ENCODE measurements around the gene MPV17. TPM values are rescaled to one million over a fixed set of nuclear protein-coding genes. Genes with fewer than 3 reads are reported as not detected.
A peak's percentile ranks its signal among the peaks of the same experiment; 100 is the strongest.

Gene MPV17
- total and polyA plus RNA-seq, 9 of the 15 experiments (the other 6 are each of a cell fraction or from before 2014, with no cell fraction given): 54.7 to 140 (median 70.2) TPM

- TF ChIP-seq ZNF280B (CRISPR knock-in tag; IDR thresholded peaks at IDR 0.05) (no peak), SAFB (IDR thresholded peaks at IDR 0.05; ENCODE audit: borderline replicate concordance, low read depth, low read length) (no peak), PHF20 (IDR thresholded peaks at IDR 0.05; ENCODE audit: partially characterized antibody) (peak; percentile 89), NR2C2 (CRISPR knock-in tag; IDR thresholded peaks at IDR 0.05) (no peak), NR2C2 (tag; IDR thresholded peaks at IDR 0.05) (peak; percentile 30; the same call in 1 of the 2 replicates), ZNF77 (CRISPR knock-in tag; IDR thresholded peaks at IDR 0.05) (0 out of 2 replicates have a peak, but pooled peaks have one; percentile 47), ZKSCAN8 (CRISPR knock-in tag; IDR thresholded peaks at IDR 0.05) (no peak), CREM (IDR thresholded peaks at IDR 0.05; ENCODE audit: low read depth) (peak; percentile 89), NFE2L1 (tag; IDR thresholded peaks at IDR 0.05; ENCODE audit: borderline replicate concordance, low read depth) (no peak), KAT8 (IDR thresholded peaks at IDR 0.05; ENCODE audit: low read depth) (no peak), XRCC5 (IDR thresholded peaks at IDR 0.05; ENCODE audit: low read depth, low read length) (no peak), TAF9B (IDR thresholded peaks at IDR 0.05; ENCODE audit: partially characterized antibody) (peak; percentile 86), ELF1 (tag; IDR thresholded peaks at IDR 0.05) (no peak), KLF13 (tag; IDR thresholded peaks at IDR 0.05; ENCODE audit: borderline replicate concordance, low read depth) (no peak), ARNT (IDR thresholded peaks at IDR 0.05) (no peak), ZNF79 (CRISPR knock-in tag; IDR thresholded peaks at IDR 0.05; ENCODE audit: low read depth) (no peak), CTBP1 (IDR thresholded peaks at IDR 0.05; ENCODE audit: borderline replicate concordance) (peak; percentile 53; the same call in 1 of the 2 replicates), AFF1 (IDR thresholded peaks at IDR 0.05; ENCODE audit: low read depth in 1 of 2, partially characterized antibody in 2 of 2) (no peak), UBTF (IDR thresholded peaks at IDR 0.05; ENCODE audit: borderline replicate concordance in 1 of 2, low read depth in 2 of 2, low read length in 2 of 2) (no peak), ZNF134 (CRISPR knock-in tag; conservative IDR thresholded peaks at IDR 0.05) (no peak)
These were observed at the start of gene MPV17 (continued) for GRCh38 chr2:27322766-27323595.

Data from K562 (cell line).